GM13976 (cell line): ENCODE data around the gene GOLGA1.

Source experiments
- DNase-seq: peaks from one replicate; pipeline ENCODE4 v3.0.0; 2012; ENCODE audit warnings: low spot score
- in situ Hi-C: fragments of 300-500 bp; cut with MboI; formaldehyde crosslinking; loops from one replicate; pipeline ENCODE4 v1.12.0; 2022; ENCODE audit warnings: low sequenced_read_pairs, mixed read lengths, inconsistent platforms; ENCODE audit not compliant: unreplicated experiment
- TF ChIP-seq, protein P1 (sequence below): IDR thresholded peaks from 2 replicates; pipeline ENCODE4 v1.5.1; 2012; ENCODE audit warnings: borderline replicate concordance, mild to moderate bottlenecking; ENCODE audit not compliant: insufficient read depth; ENCODE audit errors: extremely low read depth, missing control alignments, control extremely low read depth

Gene GOLGA1

DNA sequence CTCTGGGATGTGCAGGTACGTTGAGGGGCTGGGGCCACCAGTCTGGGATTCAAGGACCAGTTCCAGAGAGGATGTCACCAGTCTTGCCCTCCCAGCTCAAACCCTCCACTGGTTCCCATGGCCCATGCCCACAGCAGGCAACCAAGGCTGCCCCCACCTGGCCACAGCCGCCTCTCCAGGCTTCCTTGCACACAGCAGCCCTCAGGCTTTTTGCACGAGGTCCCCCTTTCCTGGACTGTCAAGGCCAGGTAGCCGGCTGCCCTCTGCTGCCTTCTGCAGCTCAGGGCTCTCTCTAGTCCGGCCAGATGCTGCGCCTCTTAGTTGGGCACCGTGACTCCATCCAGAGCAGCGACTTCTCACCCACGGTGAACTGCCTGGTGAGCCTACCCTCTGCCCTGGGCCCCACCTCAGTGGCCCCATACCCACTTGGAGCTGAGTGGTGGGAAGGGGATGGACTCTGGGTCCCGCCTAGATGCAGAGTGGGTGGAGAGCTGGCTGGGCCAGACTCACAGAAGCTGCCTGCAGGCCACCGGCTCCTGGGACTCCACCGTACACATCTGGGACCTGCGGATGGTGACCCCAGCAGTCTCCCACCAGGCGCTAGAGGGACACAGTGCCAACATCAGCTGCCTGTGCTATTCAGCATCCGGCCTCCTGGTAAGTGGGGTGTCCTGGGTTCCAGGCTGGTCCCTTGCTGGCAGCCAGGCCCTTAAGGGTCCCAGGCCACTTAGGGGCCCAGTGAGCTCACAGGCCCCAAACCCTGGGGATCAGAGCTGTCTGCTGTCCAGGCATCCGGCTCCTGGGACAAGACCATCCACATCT is 84.7 kb downstream of the GOLGA1 start:
- in situ Hi-C loops, result loop anchor here (25.0 kb wide), 1 partner anchor 506 kb away; no protein-coding TSS in a partner anchor
- TF ChIP-seq, protein P1, sequence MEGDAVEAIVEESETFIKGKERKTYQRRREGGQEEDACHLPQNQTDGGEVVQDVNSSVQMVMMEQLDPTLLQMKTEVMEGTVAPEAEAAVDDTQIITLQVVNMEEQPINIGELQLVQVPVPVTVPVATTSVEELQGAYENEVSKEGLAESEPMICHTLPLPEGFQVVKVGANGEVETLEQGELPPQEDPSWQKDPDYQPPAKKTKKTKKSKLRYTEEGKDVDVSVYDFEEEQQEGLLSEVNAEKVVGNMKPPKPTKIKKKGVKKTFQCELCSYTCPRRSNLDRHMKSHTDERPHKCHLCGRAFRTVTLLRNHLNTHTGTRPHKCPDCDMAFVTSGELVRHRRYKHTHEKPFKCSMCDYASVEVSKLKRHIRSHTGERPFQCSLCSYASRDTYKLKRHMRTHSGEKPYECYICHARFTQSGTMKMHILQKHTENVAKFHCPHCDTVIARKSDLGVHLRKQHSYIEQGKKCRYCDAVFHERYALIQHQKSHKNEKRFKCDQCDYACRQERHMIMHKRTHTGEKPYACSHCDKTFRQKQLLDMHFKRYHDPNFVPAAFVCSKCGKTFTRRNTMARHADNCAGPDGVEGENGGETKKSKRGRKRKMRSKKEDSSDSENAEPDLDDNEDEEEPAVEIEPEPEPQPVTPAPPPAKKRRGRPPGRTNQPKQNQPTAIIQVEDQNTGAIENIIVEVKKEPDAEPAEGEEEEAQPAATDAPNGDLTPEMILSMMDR, result peak; percentile 17
- no peak for DNase-seq

DNA sequence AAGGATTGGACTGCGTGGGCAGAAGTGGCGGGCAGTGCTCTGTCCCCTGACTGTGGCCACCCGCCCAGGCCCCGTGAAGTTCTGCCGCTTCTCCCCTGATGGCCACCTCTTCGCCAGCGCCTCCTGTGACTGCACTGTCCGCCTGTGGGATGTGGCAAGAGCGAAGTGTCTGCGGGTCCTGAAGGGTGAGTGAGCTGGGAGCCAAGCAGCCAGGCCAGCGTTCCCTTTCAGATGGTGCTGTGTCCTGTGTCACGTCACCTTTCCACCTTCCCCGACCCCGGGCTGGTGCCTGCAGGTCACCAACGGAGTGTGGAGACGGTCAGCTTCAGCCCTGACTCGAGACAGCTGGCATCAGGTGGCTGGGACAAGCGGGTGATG is 85.3 kb downstream of the GOLGA1 start:
- in situ Hi-C loops, result loop anchor here (25.0 kb wide), 1 partner anchor 507 kb away; no protein-coding TSS in a partner anchor
- TF ChIP-seq, protein P1, result no peak
- no peak for DNase-seq

DNA sequence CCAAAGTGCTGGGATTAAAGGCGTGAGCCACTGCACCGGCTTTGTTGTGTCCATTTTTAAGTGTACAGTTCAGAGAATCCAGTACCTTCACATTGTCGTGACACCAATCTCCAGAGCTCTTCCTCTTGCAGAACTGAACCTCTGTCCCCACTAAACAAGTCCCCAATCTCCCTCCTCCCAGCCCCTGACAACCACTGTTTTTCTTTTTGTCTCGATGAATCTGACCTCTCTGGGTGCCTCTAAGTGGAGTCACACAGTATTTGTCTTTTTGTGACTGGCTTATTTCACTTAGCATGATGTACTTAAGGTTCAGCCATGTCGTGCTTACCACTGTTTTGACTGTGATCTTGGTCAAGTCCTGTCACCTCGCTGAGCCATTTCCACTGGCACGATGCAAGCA is 86.1 kb downstream of the GOLGA1 start:
- in situ Hi-C loops, result loop anchor here (25.0 kb wide), 1 partner anchor 507 kb away; no protein-coding TSS in a partner anchor
- TF ChIP-seq, protein P1, result no peak
- DNase-seq, result no peak

DNA sequence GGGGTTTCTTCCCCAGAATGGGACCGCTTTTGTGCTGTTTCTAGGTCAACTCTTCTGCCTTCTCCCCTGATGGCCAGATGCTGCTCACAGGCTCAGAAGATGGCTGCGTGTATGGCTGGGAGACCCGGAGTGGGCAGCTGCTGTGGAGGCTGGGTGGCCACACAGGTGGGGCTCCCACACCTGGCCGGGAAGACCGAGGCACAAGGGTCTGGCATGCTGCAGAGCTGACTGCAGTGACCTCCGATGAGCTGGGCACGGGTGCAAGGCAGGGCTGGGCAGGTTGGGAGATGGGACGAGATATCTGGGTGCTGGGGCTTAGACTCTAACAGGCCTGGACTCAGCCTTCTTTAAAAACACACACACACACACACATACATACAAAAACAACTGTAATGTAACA is 86.7 kb downstream of the GOLGA1 start:
- no peak for DNase-seq
- in situ Hi-C loops, result loop anchor here (25.0 kb wide), 1 partner anchor 508 kb away; no protein-coding TSS in a partner anchor
- TF ChIP-seq, protein P1, result no peak

DNA sequence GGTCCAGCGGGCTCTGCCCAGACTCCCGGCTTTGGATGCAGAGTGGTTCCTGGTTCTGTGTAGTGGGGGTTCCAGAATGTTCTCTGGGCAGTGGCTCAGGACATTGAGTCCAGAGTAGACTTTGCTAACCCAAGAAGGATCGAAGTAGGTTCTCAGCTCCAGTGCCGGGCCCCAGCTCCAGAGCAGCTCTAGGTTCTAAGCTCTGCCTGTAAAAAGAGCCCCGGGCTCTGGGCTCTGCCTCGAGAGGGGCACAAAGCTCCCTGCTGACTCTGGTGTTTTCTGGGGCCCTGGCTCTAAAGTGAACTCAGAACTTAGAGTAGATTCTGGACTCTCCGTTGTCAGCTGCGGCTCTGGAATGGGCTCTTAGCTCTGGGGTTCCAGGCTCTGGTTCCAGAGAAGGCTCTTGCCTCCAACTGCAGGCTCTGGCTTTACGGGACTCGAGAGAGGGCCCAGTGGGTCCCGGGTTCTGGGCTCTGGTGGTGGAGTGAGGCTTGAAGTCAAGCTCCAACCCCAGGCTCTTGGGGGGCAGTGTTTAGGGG is 87.2 kb downstream of the GOLGA1 start:
- no peak for DNase-seq
- in situ Hi-C loops, result loop anchor here (25.0 kb wide), 1 partner anchor 509 kb away; no protein-coding TSS in a partner anchor
- TF ChIP-seq, protein P1, result no peak

DNA sequence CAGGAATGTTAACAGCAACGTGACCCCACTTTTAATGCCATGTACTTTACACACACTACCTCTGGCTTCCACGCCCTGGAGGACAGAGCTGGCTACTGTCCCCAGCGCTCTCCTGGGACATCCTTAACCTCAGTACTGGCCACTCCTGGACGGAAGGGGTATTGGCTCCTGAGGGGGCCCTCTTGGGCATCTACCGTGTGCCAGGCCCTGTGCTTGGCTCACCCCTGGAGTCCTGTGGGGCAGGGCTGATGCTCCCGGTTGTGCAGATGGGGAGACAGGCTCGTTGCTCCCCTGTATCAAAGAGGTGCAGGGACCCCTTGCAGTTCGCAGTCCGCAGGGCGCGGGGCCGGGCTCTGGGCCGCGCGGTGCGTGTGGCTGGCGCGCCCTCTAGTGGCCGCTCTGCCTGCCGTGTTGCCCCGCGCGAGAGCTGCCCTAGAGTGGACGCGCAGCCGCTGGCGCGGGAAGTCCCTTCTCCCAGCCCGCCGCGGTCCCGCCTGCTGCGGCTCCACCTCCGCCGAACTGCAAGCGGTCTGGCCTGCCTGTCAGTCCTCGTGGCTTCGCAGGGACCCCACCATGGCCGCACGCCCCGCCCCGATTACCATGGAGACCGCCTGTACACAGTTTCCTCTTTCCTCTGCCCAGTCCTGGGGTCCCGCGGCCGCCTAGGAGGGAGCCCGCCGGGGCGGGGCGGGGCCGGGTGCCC is 87.9 kb downstream of the GOLGA1 start, which contains the start of gene WDR38:
WDR38 (plus strand) TSS at position 632 of the 703 bp plus-strand sequence. CDS start 72 bp downstream, outside the sequence.
- in situ Hi-C loops, result loop anchor here (25.0 kb wide), 1 partner anchor 509 kb away; no protein-coding TSS in a partner anchor
- TF ChIP-seq, protein P1, result peak; percentile 96
- peak; percentile 92 for DNase-seq
